ENCODE data around the gene RNF34. TPM values are rescaled to one million over a fixed set of nuclear protein-coding genes. Genes with fewer than 3 reads are reported as not detected.

The RNF34 gene
- total RNA-seq, 4 donors from 2014 or later, result 39.8 to 44.7 (median 41.6) TPM

DNA sequence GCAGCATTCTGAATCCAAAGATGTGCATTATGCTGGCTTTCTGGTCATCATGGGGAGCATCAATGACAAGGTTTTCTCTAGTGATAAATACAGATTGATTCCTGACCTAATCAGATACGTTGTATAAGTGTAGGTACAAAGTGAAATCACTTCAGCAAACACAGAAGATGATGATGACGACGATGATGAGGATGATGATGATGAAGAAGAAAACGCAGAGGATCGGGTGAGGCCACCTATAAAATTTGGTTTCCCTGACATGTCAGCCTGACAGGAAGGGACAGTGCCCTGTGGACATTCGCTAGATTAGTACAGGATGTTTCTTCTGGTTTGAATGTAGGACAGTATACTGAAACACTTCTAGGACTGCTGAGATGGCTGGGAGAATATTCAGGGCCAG is 20.2 kb downstream of the RNF34 start:
- Histone ChIP-seq H3K36me3 (peaks cover 4 to 95% (median 14%) of the 10 kb centered on the region in 3 donors), H3K27me3 (no peaks in the 10 kb centered on the region)

DNA sequence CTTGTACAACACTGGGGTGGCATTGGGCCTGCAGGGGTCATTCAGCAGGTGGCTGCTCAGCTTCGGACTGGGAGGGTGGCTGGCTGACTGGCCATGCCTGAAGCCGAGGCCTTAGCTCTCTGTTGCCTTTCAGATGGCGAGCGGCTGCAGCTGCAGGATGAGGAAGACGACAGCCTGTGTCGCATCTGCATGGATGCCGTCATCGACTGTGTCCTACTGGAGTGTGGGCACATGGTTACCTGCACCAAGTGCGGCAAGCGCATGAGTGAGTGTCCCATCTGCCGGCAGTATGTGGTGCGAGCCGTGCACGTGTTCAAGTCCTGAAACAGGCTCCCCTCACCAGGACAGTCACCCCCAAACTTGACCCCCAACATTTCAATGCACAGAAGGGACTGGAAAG is 23.3 kb downstream of the RNF34 start:
- 90% methylated on average over 14 of the region's 14 CpGs for WGBS, 2 donors
- H3K27me3 ChIP-seq, result no peaks in the 10 kb centered on the region
- no peak for DNase-seq (ENCODE audit: low spot score in 2 of 2)
- H3K27ac ChIP-seq, result no peak overlapping the region
- H3K36me3 ChIP-seq, result peaks cover 4 to 99% (median 14%) of the 10 kb centered on the region in 3 donors
- no peak for TF ChIP-seq POLR2A (IDR thresholded peaks at IDR 0.05)
- no peak for TF ChIP-seq EP300 (IDR thresholded peaks at IDR 0.05)
- TF ChIP-seq, protein P1, sequence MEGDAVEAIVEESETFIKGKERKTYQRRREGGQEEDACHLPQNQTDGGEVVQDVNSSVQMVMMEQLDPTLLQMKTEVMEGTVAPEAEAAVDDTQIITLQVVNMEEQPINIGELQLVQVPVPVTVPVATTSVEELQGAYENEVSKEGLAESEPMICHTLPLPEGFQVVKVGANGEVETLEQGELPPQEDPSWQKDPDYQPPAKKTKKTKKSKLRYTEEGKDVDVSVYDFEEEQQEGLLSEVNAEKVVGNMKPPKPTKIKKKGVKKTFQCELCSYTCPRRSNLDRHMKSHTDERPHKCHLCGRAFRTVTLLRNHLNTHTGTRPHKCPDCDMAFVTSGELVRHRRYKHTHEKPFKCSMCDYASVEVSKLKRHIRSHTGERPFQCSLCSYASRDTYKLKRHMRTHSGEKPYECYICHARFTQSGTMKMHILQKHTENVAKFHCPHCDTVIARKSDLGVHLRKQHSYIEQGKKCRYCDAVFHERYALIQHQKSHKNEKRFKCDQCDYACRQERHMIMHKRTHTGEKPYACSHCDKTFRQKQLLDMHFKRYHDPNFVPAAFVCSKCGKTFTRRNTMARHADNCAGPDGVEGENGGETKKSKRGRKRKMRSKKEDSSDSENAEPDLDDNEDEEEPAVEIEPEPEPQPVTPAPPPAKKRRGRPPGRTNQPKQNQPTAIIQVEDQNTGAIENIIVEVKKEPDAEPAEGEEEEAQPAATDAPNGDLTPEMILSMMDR (IDR thresholded peaks at IDR 0.05), result no peak
- no peaks in the 10 kb centered on the region for H3K4me1 ChIP-seq
- no peak overlapping the region for H3K4me3 ChIP-seq
- no peaks in the 10 kb centered on the region for H3K9me3 ChIP-seq

More for the DNA sequence above, 20.2 kb downstream of the RNF34 start:
- no peak for DNase-seq (ENCODE audit: low spot score in 2 of 2)
- Histone ChIP-seq H3K27ac (no peak overlapping the region), H3K9me3 (no peaks in the 10 kb centered on the region), H3K4me1 (no peaks in the 10 kb centered on the region), H3K4me3 (no peak overlapping the region)
- 92 to 95% methylated on average over 6 of the region's 6 CpGs for WGBS, 2 donors
- TF ChIP-seq EP300 (IDR thresholded peaks at IDR 0.05), result no peak
- TF ChIP-seq POLR2A (IDR thresholded peaks at IDR 0.05), result no peak
- TF ChIP-seq, protein P1 (IDR thresholded peaks at IDR 0.05), result no peak

DNA sequence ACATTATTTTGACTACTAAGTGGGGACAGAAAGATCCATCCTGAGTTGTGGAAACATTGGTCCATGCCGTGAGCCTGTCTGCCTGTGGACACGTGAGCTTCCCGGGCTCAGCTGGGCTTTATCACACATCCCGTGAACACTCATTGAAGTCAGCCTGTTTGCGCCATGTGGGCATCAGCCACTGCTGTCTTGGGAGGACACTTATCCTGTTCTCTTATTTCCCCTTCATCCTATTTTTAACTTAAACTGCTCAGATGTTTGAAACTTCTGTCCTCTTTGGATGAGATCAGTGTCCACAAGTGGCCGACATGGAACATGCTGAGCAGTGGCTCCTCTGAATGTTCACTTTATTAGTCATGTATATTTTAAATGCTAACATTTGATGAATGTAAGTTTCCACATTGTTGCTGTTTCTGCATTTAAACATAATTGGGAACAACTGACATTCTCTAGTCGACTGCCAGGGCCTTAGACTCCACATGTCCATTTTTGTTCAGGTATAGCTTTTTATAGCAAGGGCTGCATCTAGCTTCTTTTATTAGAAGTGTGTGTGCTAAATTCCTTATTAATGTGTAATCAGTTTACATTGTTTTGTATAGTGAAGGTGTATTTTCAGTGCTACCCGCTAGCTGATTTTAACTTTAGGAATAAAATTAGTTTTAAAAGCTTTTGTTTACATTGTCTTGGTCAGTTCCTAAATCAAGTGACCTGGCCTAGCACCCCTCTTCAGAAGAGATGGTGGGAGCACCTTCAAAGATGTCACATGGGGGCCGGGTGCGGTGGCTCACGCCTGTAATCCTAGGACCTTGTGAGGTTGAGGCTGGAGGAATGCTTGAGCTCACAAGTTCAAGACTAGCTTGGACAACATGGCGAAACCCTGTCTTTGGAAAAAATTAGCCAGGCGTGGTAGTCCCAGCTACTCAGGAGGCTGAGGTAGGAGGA is 24.0 kb downstream of the RNF34 start:
- peaks cover 4 to 99% (median 14%) of the 10 kb centered on the region in 3 donors for H3K36me3 ChIP-seq
- H3K4me1 ChIP-seq, result no peaks in the 10 kb centered on the region
- H3K27me3 ChIP-seq, result no peaks in the 10 kb centered on the region
- no peak for DNase-seq (ENCODE audit: low spot score in 2 of 2)
- WGBS, 2 donors, result 88 to 90% methylated on average over 13 of the region's 13 CpGs
- no peak overlapping the region for H3K27ac ChIP-seq
- H3K4me3 ChIP-seq, result no peak overlapping the region
- no peaks in the 10 kb centered on the region for H3K9me3 ChIP-seq
- TF ChIP-seq EP300 (IDR thresholded peaks at IDR 0.05) (no peak), POLR2A (IDR thresholded peaks at IDR 0.05) (no peak)
- TF ChIP-seq, protein P1 (IDR thresholded peaks at IDR 0.05), result no peak

DNA sequence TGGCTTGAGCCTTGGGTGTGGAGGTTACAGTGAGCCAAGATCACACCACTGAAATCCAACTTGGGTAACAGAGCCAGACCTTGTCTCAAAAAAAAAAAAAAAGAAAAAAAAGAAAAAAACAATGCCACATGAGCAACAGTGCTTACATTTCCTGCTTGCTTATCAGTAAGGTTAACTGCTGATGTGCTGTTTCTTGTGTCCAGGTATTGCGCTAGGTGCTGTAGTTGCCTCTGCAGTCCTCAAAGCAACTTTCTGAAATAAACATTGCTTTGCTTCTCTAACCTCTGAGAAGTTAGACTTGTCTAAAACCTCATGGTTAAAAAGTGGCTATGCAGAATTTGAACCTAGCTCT is 24.7 kb downstream of the RNF34 start:
- TF ChIP-seq, protein P1 (IDR thresholded peaks at IDR 0.05), result no peak
- TF ChIP-seq EP300 (IDR thresholded peaks at IDR 0.05), result no peak
- TF ChIP-seq POLR2A (IDR thresholded peaks at IDR 0.05), result no peak
- H3K9me3 ChIP-seq, result no peaks in the 10 kb centered on the region
- H3K4me1 ChIP-seq, result no peaks in the 10 kb centered on the region
- H3K27ac ChIP-seq, result no peak overlapping the region
- 92 to 100% methylated on average over 1 of the region's 1 CpG for WGBS, 2 donors
- no peaks in the 10 kb centered on the region for H3K27me3 ChIP-seq
- no peak overlapping the region for H3K4me3 ChIP-seq
- DNase-seq (ENCODE audit: low spot score in 2 of 2), result no peak
- peaks cover 4 to 99% (median 14%) of the 10 kb centered on the region in 3 donors for H3K36me3 ChIP-seq

DNA sequence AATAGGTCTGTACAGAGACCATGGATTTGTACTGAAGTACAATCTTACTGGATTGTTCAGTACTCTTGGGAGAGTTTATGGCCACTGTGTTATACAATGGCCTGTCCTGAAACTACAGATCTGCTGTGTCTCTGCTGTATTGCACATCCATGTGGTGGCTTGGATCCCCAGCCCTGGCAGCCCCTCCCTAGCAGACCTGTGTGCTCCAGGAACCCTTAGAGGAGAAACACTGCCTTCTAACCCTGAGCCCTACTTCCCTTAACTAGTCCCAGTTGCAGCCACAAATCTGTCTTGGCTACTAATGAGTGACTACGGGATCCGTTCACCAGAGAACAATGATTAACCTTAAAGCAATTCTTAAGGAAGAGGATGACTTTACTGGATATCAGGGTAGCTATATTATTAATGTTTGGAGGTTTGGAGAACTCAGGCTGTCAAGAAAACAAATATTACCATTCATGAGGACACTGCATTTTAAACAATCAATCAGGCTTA is 27.7 kb downstream of the RNF34 start:
- Histone ChIP-seq H3K9me3 (no peaks in the 10 kb centered on the region), H3K4me1 (no peaks in the 10 kb centered on the region), H3K27ac (no peak overlapping the region), H3K27me3 (no peaks in the 10 kb centered on the region), H3K36me3 (peaks cover 4 to 99% (median 14%) of the 10 kb centered on the region in 3 donors), H3K4me3 (no peak overlapping the region)
- TF ChIP-seq, protein P1 (IDR thresholded peaks at IDR 0.05), result no peak
- no peak for DNase-seq (ENCODE audit: low spot score in 2 of 2)
- WGBS, 2 donors, result 80 to 94% methylated on average over 2 of the region's 2 CpGs

All from tibial nerve (tissue), 4 donors.